Gastroesophageal sphincter (tissue), 3 donors: ENCODE measurements around the gene SH3PXD2B.

ENCODE experiments used
- CTCF ChIP-seq, 4 experiments: fragments of 200-600 bp in 2 of 4; fragments of 450-650 bp in 2 of 4; sonication (generic) in 1 of 4; IDR thresholded peaks; one replicate each; pipeline ENCODE4 v1.5.1; 2017 to 2019; ENCODE audit warnings: antibody characterized with exemption in 4 of 4, mild to moderate bottlenecking in 2 of 4, moderate library complexity in 2 of 4
- POLR2A ChIP-seq, 2 donors: fragments of 450-650 bp; IDR thresholded peaks; one replicate each; pipeline ENCODE4 v1.6.1; 2017; ENCODE audit warnings: antibody characterized with exemption in 2 of 2, mild to moderate bottlenecking in 2 of 2, moderate library complexity in 1 of 2
- POLR2AphosphoS5 ChIP-seq: sonication (generic); formaldehyde crosslinking; IDR thresholded peaks from one replicate; pipeline ENCODE4 v1.6.1; 2017; ENCODE audit warnings: antibody characterized with exemption

- TF ChIP-seq POLR2A (IDR thresholded peaks at IDR 0.05) (no peak), CTCF (IDR thresholded peaks at IDR 0.05) (no peak), POLR2AphosphoS5 (no peak)
These were observed 171.9 kb downstream of the SH3PXD2B start for GRCh38 chr5:172282272-172283019.
